Activated CD8-positive, alpha-beta memory T cell treated with anti-CD3 and anti-CD28 coated beads, Interleukin-2, amount 50 U/mL, for 1 hour (primary cell): Measurements from ENCODE around the gene MLIP.
"Not testable (repeated sequence)": the region's sequence is repeated elsewhere in the genome, so short reads cannot be mapped to it uniquely, and the experiment has no call there.

Experiments used
- DNase-seq: peaks from one replicate; pipeline ENCODE4 v3.0.0-alpha.2; 2020; ENCODE audit errors: extremely low read depth

MLIP gene

GRCh38 chr6:54217018-54217417 lies 105.8 kb downstream of the MLIP start:
- DNase-seq: no peak

- DNase-seq: no peak
Measured at GRCh38 chr6:54222217-54222616, 111.0 kb downstream of the MLIP start.

- DNase-seq: no peak
Measured at GRCh38 chr6:54232703-54233102, 121.5 kb downstream of the MLIP start.

- DNase-seq: no peak
Measured at GRCh38 chr6:54234539-54234938, 123.3 kb downstream of the MLIP start.

DNA sequence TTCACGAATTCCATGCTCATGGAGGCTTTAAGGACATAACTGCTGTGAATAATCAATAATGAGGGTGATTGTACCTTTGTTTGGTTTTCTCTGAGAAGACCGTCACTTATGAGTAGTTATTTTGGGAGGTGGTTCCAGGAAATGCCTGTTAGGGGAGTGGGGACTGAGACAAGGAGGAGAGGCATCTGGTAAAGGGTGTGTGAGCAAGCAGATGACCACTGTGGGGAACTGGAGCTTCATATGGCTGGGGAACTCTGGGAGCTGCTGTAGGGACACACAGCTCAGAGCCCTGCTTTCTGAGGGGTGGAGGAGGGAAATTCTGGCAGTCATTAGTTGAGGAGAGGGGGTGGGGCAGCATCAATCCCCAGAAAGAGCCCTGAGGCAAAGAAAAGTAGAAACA lies 125.7 kb downstream of the MLIP start:
- no peak for DNase-seq

- no peak for DNase-seq
Measured at GRCh38 chr6:54238396-54238795, 127.2 kb downstream of the MLIP start.

GRCh38 chr6:54243699-54244098 lies 132.5 kb downstream of the MLIP start:
- DNase-seq: no peak

DNA sequence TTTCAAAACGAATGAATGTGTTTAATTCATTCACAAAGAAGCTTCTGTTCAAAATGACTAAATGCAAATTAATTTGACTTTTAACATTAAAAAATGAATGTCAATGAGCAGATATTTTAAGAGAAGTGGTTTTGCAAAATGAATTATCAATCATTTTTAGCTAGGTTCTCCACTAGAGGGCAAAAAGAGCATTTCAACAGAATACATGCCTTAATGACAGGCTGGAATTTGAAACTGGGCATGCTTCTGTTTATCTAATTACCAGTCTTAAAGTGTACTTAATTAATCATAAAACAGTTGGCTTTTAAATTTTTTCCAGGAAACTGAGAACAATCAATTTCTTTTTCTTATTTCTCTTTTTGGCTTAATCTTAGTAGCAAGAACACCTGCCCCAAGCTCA lies 133.2 kb downstream of the MLIP start:
- DNase-seq: no peak

DNA sequence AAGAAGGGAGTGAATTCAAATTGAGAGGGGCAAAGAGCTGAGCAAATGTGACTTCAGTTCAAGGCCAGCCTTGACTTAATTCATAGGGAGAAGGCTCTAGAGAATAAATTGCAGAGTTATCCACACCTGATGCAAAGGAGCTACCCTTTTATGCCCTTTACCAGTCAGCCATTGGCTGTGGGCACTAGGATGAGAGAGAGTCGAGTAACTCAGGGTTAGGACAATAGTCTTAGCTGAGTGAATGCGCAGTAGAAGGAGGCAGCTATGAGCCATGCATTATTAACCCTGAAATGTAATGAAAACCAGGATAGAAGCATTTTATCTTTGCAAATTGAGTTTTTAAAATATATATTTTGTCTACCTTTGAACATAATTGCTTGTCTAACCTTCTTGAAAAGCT lies 134.0 kb downstream of the MLIP start:
- no peak for DNase-seq

- no peak for DNase-seq
Measured at GRCh38 chr6:54248319-54248718, 137.1 kb downstream of the MLIP start.

- DNase-seq: no peak
Measured at GRCh38 chr6:54248994-54249393, 137.8 kb downstream of the MLIP start.

- DNase-seq: not testable (repeated sequence)
Measured at GRCh38 chr6:54249812-54250211, 138.6 kb downstream of the MLIP start.

GRCh38 chr6:54252496-54252895 lies 141.3 kb downstream of the MLIP start:
- DNase-seq: no peak

- DNase-seq: no peak
Measured at GRCh38 chr6:54252916-54253315, 141.7 kb downstream of the MLIP start.

DNA sequence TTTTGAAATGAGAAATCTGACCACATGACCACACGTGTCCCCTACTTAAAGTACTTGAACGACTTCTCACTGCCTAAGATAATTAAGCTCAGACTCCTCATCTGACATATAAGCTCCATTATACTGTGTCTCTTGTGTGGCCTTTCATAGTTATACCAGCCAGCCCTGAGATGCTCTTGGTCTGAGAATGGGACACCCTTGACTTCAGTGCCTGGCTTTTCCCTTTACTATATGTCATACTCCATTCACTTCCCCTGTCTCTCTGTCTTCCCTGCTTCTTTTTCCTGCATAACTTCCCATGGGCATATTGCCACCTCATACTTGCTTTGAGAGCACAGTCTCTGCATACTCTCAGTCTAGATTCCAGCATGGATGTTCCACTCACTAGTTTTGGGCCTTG lies 143.6 kb downstream of the MLIP start:
- no peak for DNase-seq

- DNase-seq: no peak
Measured at GRCh38 chr6:54255886-54256285, 144.6 kb downstream of the MLIP start.

DNA sequence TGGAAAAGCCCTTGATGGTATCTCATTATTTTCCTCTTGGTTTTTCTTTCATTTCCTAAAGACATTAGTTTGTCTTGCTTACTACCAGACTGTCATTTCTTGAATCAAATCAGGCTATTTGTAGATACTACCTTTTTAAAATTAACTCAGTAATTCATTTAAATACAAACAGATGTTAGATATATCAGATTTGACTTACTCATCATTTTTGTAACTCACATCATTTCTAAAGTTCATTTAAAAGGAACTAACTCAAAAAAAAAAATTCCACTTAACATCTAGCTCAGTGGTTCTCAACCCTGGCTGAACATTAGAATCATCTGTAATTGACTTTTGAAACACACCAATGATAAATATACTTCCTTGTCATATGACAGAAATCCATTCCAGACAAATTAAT lies 148.8 kb downstream of the MLIP start:
- DNase-seq: no peak

DNA sequence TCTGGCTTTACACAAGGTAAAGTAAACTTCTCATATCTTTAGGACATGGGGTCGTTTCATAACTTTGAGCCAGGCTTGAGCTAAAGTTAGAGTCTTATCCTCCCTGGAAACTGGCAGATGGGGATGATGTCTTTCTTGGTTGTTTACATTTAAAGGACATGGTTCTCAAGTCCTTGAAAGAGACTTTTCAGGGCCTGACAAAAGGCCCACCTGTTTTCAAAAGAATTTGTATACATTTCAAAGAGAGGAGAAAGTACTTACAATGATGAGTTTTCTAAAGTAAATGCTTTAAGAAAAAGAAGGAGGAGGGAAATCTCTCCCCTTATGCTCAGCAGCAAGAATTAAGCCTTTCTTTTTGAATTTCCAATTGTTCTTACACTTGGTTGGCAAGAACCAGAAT lies 151.3 kb downstream of the MLIP start:
- DNase-seq: no peak

DNA sequence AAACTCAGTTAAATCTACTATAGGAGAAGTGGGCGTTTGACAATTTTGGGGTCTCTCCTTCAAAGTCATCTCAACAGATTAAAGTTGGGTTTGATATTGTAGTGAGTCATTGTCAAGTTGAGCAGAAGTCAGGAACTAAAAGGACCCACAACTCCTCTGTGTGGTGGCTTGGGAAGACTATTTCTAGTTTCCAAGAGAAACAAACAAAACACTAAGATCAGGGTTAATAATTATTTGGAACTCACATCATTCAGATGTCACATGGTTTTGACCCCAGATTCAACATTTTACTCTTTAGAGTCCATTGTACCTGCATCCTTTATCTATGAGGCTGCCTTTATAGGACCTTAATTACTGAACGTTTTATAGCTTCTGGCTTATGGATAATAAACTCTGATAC lies 151.7 kb downstream of the MLIP start:
- no peak for DNase-seq

- DNase-seq: no peak
Measured at GRCh38 chr6:54264581-54265272, 153.5 kb downstream of the MLIP start.

- no peak for DNase-seq
Measured at GRCh38 chr6:54266400-54266923, 155.2 kb downstream of the MLIP start.

DNA sequence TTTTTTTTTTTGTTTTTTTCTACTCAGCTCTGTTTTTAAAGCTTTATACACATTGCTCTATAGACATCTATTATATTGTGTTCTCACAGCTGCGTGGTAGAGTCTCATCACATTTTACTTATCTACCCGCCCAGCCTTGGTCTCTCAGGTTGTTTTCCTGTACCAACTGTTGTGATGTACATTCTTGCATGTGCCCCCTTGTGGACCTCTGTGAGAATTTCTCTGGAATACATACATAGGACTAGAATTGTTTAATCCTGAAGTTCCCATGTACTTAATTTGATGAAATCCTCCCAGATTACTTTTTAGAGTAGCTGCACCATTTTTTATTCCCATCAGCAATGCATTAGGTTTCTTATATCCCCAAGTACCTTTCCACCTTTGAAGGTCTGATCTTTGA lies 156.6 kb downstream of the MLIP start:
- DNase-seq: no peak

- DNase-seq: no peak
Measured at GRCh38 chr6:54273214-54273820, 162.1 kb downstream of the MLIP start.

GRCh38 chr6:54274383-54274782 lies 163.1 kb downstream of the MLIP start:
- no peak for DNase-seq
